ENCODE data around the gene NTN1. TPM values are rescaled to one million over a fixed set of nuclear protein-coding genes. Genes with fewer than 3 reads are reported as not detected.

Gene NTN1
- total RNA-seq, 1 experiment from 2014 or later: 14.5 TPM

GRCh38 chr17:9003355-9004131, 17.8 kb upstream of the NTN1 start:
- Histone ChIP-seq H3K4me3 (ENCODE audit: low read depth in 2 of 2, low read length in 2 of 2) (peak overlapping the region; percentile 29 to 32), H3K36me3 (ENCODE audit: control insufficient read depth, insufficient read depth, low read length) (no peaks in the 10 kb centered on the region), H3K27me3 (ENCODE audit: control insufficient read depth, insufficient read depth, low read length) (no peaks in the 10 kb centered on the region; the same call in 1 of the 2 replicates), H3K4me1 (ENCODE audit: control insufficient read depth, insufficient read depth, low read length) (no peaks in the 10 kb centered on the region), H3K27ac (ENCODE audit: low read length) (no peak overlapping the region), H3K9me3 (ENCODE audit: control insufficient read depth, insufficient read depth, low read depth, low read length) (no peaks in the 10 kb centered on the region)
- DNase-seq (ENCODE audit: low read depth, low spot score): no peak
- BruUV-seq (replicated peaks): no TSS peak
- in situ Hi-C loops (cut with HindIII; ENCODE audit: low pct_unique_long_range_greater_than_20kb, low sequenced_read_pairs): no loop called here
- ChIA-PET POLR2A (interaction anchor here (0.6 kb wide), 1 partner anchor 592 kb away, joined by 3 read pairs; no protein-coding TSS in a partner anchor), CTCF (no interaction called here)
- TF ChIP-seq REST (IDR thresholded peaks at IDR 0.05; ENCODE audit: insufficient read depth in 1 of 2, low read depth in 2 of 2, low read length in 1 of 2) (no peak), TCF7L2 (IDR thresholded peaks at IDR 0.05; ENCODE audit: low read depth, low read length) (no peak), POLR2AphosphoS5 (IDR thresholded peaks at IDR 0.05; ENCODE audit: low read depth, low read length) (no peak), SIN3A (IDR thresholded peaks at IDR 0.05; ENCODE audit: borderline replicate concordance, insufficient read depth, low read depth, low read length) (no peak)
- TF ChIP-seq, protein P1, sequence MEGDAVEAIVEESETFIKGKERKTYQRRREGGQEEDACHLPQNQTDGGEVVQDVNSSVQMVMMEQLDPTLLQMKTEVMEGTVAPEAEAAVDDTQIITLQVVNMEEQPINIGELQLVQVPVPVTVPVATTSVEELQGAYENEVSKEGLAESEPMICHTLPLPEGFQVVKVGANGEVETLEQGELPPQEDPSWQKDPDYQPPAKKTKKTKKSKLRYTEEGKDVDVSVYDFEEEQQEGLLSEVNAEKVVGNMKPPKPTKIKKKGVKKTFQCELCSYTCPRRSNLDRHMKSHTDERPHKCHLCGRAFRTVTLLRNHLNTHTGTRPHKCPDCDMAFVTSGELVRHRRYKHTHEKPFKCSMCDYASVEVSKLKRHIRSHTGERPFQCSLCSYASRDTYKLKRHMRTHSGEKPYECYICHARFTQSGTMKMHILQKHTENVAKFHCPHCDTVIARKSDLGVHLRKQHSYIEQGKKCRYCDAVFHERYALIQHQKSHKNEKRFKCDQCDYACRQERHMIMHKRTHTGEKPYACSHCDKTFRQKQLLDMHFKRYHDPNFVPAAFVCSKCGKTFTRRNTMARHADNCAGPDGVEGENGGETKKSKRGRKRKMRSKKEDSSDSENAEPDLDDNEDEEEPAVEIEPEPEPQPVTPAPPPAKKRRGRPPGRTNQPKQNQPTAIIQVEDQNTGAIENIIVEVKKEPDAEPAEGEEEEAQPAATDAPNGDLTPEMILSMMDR (IDR thresholded peaks at IDR 0.05): no peak
- intact Hi-C loops (cut with micrococcal nuclease; ENCODE audit: unreplicated experiment): no loop called here
- ATAC-seq: peak; percentile 38; the same call in 1 of the 2 replicates

GRCh38 chr17:9004132-9004960, 17.0 kb upstream of the NTN1 start:
- in situ Hi-C loops (cut with HindIII; ENCODE audit: low pct_unique_long_range_greater_than_20kb, low sequenced_read_pairs) (no loop called here), intact Hi-C loops (cut with micrococcal nuclease; ENCODE audit: unreplicated experiment) (no loop called here)
- Histone ChIP-seq H3K4me1 (ENCODE audit: control insufficient read depth, insufficient read depth, low read length) (no peaks in the 10 kb centered on the region), H3K4me3 (ENCODE audit: low read depth in 2 of 2, low read length in 2 of 2) (peak overlapping the region; percentile 24 to 32; a peak in 3 of 4 replicates), H3K9me3 (ENCODE audit: control insufficient read depth, insufficient read depth, low read depth, low read length) (no peaks in the 10 kb centered on the region), H3K27me3 (ENCODE audit: control insufficient read depth, insufficient read depth, low read length) (no peaks in the 10 kb centered on the region; the same call in 1 of the 2 replicates), H3K36me3 (ENCODE audit: control insufficient read depth, insufficient read depth, low read length) (no peaks in the 10 kb centered on the region), H3K27ac (ENCODE audit: low read length) (no peak overlapping the region)
- ChIA-PET POLR2A (interaction anchor here (0.6 kb wide), 1 partner anchor 593 kb away, joined by 3 read pairs; no protein-coding TSS in a partner anchor), CTCF (no interaction called here)
- DNase-seq (ENCODE audit: low read depth, low spot score) (no peak), ATAC-seq (peak; percentile 43; the same call in 1 of the 2 replicates)
- BruUV-seq (replicated peaks): no TSS peak
- TF ChIP-seq TCF7L2 (IDR thresholded peaks at IDR 0.05; ENCODE audit: low read depth, low read length) (peak; percentile 48; the same call in 1 of the 2 replicates), SIN3A (IDR thresholded peaks at IDR 0.05; ENCODE audit: borderline replicate concordance, insufficient read depth, low read depth, low read length) (no peak)
